Measurements from ENCODE around the gene COQ8A.

GRCh38 chr1:226891846-226892523, 48.1 kb upstream of the COQ8A start:
- TF ChIP-seq, protein P1, sequence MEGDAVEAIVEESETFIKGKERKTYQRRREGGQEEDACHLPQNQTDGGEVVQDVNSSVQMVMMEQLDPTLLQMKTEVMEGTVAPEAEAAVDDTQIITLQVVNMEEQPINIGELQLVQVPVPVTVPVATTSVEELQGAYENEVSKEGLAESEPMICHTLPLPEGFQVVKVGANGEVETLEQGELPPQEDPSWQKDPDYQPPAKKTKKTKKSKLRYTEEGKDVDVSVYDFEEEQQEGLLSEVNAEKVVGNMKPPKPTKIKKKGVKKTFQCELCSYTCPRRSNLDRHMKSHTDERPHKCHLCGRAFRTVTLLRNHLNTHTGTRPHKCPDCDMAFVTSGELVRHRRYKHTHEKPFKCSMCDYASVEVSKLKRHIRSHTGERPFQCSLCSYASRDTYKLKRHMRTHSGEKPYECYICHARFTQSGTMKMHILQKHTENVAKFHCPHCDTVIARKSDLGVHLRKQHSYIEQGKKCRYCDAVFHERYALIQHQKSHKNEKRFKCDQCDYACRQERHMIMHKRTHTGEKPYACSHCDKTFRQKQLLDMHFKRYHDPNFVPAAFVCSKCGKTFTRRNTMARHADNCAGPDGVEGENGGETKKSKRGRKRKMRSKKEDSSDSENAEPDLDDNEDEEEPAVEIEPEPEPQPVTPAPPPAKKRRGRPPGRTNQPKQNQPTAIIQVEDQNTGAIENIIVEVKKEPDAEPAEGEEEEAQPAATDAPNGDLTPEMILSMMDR (IDR thresholded peaks at IDR 0.05): no peak
- TF ChIP-seq POLR2AphosphoS5 (IDR thresholded peaks at IDR 0.05; ENCODE audit: low read depth, low read length) (no peak), RCOR1 (IDR thresholded peaks at IDR 0.05; ENCODE audit: low read length) (no peak), CHD2 (IDR thresholded peaks at IDR 0.05; ENCODE audit: low read length, partially characterized antibody) (no peak), YY1 (IDR thresholded peaks at IDR 0.05; ENCODE audit: low read depth) (no peak), ZBTB33 (IDR thresholded peaks at IDR 0.05; ENCODE audit: borderline replicate concordance, low read depth) (no peak), ELF1 (IDR thresholded peaks at IDR 0.05) (no peak), MXI1 (IDR thresholded peaks at IDR 0.05; ENCODE audit: low read depth, low read length) (no peak), NRF1 (IDR thresholded peaks at IDR 0.05; ENCODE audit: low read depth, low read length) (no peak)
- TF ChIP-seq, protein P2, sequence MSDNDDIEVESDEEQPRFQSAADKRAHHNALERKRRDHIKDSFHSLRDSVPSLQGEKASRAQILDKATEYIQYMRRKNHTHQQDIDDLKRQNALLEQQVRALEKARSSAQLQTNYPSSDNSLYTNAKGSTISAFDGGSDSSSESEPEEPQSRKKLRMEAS (IDR thresholded peaks at IDR 0.05; ENCODE audit: low read depth): no peak
